K562 (cell line): ENCODE results near the gene GPC1.

ENCODE experiments used
- C11orf30 ChIP-seq: fragments of 450-650 bp; IDR thresholded peaks from 2 replicates; pipeline ENCODE4 v1.6.1; 2016; ENCODE audit warnings: low read depth, mild to moderate bottlenecking
- MED1 ChIP-seq: sonication (generic); formaldehyde crosslinking; IDR thresholded peaks from 2 replicates; pipeline ENCODE4 v1.8.1; 2023; ENCODE audit warnings: missing genetic modification reagents, borderline replicate concordance
- SETDB1 ChIP-seq: IDR thresholded peaks from one replicate; pipeline ENCODE4 v1.6.1; 2012; ENCODE audit warnings: low read length, control low read depth, inconsistent platforms
- SRF ChIP-seq, 2 experiments: fragments of 250-450, 450-650 bp in 1 of 2; sonication (Bioruptor Pico) in 1 of 2; sonication (generic) in 1 of 2; formaldehyde crosslinking; IDR thresholded peaks; 2 replicates each; pipeline versions ENCODE4 v1.5.0 to v1.5.1; 2020 to 2022; ENCODE audit warnings: mild to moderate bottlenecking in 1 of 2, missing genetic modification reagents in 1 of 2

DNA sequence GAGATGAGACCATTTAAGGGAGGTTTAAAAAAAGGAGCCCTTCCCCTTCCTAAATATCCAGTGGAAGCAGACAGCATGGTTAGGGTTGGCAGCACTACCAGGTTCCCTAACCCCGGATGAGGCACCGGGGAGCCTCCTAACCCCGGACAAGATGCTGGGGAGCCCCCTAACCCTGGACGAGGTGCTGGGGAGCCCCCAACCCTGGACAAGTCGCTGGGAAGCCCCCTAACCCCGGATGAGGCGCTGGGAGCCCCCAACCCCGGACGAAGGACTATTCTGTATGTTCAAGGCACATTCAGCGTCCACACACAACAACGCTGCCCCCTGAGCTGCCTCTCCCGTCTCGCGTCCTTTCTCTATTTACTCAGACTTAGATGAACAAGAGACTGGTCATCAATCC is 70.4 kb downstream of the GPC1 start:
- TF ChIP-seq SRF (CRISPR knock-in tag; IDR thresholded peaks at IDR 0.05), result no peak
- no peak for TF ChIP-seq C11orf30
- no peak for TF ChIP-seq SETDB1
- TF ChIP-seq MED1 (CRISPR knock-in tag), result no peak
